Measurements from ENCODE around the gene TCF21. TPM values are rescaled to one million over a fixed set of nuclear protein-coding genes. Genes with fewer than 3 reads are reported as not detected.
"Not testable (repeated sequence)": the region's sequence is repeated elsewhere in the genome, so short reads cannot be mapped to it uniquely, and the experiment has no call there.

Gene TCF21
- total and polyA plus RNA-seq, 12 donors, result 2.3 to 15.1 (median 3.3) TPM

DNA sequence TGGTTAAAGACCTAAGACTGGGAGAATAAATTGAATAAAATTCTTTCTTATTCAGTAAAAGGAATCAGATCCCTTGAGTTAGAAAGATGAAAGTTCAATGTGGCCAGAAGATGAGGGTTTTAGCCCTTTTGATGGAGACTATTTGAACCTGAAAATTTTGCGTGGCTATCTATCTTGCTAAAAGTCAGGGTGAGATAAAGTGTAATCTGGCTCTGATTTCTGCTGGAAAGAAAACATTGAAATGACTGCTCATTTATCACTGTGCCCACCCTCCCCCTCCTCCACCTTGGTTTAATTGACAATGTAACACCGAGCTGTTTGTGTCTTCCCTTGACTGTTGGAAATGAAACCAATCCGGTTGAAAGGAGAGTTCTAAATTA lies 32.9 kb upstream of the TCF21 start:
- Histone ChIP-seq H3K4me1 (replicated peaks in 1 of 2) (no peaks in the 10 kb centered on the region), H3K36me3 (replicated peaks in 1 of 2) (no peaks in the 10 kb centered on the region), H3K27me3 (peaks cover 26% of the 10 kb centered on the region), H3K4me3 (no peak overlapping the region), H3K9me3 (replicated peaks in 1 of 3) (no peaks in the 10 kb centered on the region), H3K27ac (no peak overlapping the region)
- WGBS, 4 donors, result 28 to 43% (median 38%) methylated on average over 3 of the region's 3 CpGs
- no peak for TF ChIP-seq POLR2A (IDR thresholded peaks at IDR 0.05)
- TF ChIP-seq, protein P1, sequence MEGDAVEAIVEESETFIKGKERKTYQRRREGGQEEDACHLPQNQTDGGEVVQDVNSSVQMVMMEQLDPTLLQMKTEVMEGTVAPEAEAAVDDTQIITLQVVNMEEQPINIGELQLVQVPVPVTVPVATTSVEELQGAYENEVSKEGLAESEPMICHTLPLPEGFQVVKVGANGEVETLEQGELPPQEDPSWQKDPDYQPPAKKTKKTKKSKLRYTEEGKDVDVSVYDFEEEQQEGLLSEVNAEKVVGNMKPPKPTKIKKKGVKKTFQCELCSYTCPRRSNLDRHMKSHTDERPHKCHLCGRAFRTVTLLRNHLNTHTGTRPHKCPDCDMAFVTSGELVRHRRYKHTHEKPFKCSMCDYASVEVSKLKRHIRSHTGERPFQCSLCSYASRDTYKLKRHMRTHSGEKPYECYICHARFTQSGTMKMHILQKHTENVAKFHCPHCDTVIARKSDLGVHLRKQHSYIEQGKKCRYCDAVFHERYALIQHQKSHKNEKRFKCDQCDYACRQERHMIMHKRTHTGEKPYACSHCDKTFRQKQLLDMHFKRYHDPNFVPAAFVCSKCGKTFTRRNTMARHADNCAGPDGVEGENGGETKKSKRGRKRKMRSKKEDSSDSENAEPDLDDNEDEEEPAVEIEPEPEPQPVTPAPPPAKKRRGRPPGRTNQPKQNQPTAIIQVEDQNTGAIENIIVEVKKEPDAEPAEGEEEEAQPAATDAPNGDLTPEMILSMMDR (IDR thresholded peaks at IDR 0.05), result no peak
- no peak for DNase-seq
- intact Hi-C loops (cut with DNase I), result no loop called here

DNA sequence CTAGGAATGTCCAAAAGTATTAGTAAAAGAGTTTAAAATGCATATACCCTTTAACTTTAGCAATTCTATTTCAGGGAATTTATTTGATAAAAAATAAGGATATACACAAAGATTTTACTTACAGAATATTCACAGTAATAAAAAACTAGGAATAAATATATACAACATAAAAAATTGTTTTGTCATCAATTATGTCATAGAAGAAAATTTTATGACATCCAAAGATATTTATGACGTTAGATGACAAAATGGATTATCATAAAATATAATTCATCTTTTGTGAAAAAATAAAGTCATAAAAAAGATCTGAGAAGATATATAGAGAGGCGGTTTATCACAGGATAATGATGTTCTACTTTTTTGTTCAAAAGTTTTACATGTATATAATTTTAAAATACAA lies 32.0 kb upstream of the TCF21 start:
- Histone ChIP-seq H3K27me3 (peaks cover 26% of the 10 kb centered on the region), H3K36me3 (replicated peaks in 1 of 2) (no peaks in the 10 kb centered on the region), H3K4me1 (replicated peaks in 1 of 2) (no peaks in the 10 kb centered on the region), H3K27ac (no peak overlapping the region), H3K4me3 (no peak overlapping the region), H3K9me3 (replicated peaks in 1 of 3) (no peaks in the 10 kb centered on the region)
- TF ChIP-seq POLR2A (IDR thresholded peaks at IDR 0.05), result no peak
- TF ChIP-seq, protein P1 (IDR thresholded peaks at IDR 0.05), result no peak
- intact Hi-C loops (cut with DNase I), result no loop called here
- DNase-seq, result no peak
- WGBS, 4 donors, result 78 to 81% (median 78%) methylated on average over 2 of the region's 2 CpGs

DNA sequence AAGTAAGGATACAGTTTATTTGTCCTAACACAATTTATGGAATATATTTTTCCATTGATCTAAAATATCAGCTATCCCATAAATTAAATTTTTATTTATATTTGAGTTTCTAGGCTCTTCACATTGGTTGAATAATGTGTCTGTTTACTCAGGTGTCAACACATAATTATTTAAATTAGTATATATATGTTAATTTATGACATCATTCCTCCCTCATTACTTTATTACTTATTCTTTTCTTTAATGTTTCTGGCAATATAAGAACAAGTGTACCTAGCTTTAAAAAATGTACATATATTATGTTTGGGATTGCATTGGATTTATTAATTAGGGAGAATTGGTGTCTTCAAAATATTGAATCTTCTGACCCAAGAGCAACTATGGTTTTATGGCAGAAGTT lies 31.2 kb upstream of the TCF21 start:
- intact Hi-C loops (cut with DNase I), result no loop called here
- Histone ChIP-seq H3K27me3 (peaks cover 26% of the 10 kb centered on the region), H3K4me1 (replicated peaks in 1 of 2) (no peaks in the 10 kb centered on the region), H3K4me3 (no peak overlapping the region), H3K27ac (no peak overlapping the region), H3K36me3 (replicated peaks in 1 of 2) (no peaks in the 10 kb centered on the region), H3K9me3 (replicated peaks in 1 of 3) (peaks cover 0 to 3% (median 0%) of the 10 kb centered on the region in 3 donors)
- TF ChIP-seq POLR2A (IDR thresholded peaks at IDR 0.05), result no peak
- TF ChIP-seq, protein P1 (IDR thresholded peaks at IDR 0.05), result no peak
- DNase-seq, result no peak

DNA sequence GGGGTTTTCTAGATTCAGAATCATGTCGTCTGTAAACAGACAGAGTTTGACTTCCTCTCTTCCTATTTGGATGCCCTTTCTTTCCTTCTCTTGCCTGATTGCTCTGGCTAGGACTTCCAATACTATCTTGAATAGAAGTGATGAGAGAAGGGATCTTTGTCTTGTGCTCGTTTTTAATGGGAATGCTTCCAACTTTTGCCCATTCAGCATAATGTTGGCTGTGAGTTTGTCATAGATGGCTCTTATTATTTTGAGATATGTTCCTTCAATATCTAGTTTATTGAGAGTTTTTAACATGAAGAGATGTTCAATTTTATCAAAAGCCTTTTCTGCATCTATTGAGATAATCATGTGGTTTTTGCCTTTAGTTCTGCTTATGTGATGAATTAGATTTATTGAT lies 27.6 kb upstream of the TCF21 start:
- H3K4me1 ChIP-seq (replicated peaks in 1 of 2); H3K9me3 ChIP-seq (replicated peaks in 1 of 3); H3K36me3 ChIP-seq (replicated peaks in 1 of 2); H3K4me3 ChIP-seq; H3K27me3 ChIP-seq; DNase-seq; H3K27ac ChIP-seq; intact Hi-C loops (cut with DNase I): not testable (repeated sequence)
- 54 to 64% (median 58%) methylated on average over 2 of the region's 2 CpGs for WGBS, 4 donors

DNA sequence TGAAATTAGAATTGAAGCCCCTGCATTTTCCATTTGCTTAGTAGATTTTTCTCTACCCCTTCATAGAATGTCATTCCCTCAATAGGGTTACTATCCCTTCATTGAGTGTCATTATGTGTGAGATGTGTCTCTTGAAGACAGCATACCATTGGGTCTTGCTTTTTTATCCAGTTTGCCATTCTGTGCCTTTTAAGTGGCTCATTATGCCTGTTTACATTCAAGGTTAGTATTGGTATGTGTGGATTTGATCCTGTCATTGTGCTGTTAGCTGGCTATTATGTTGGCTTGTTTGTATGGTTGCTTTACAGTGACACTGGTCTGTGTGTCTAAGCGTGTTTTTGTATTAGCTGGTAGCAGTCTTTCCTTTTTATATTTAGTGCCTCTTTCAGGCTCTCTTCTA lies 25.7 kb upstream of the TCF21 start:
- DNase-seq, result no peak
- H3K9me3 ChIP-seq (replicated peaks in 1 of 3), result peaks cover 0 to 8% (median 5%) of the 10 kb centered on the region in 3 donors
- intact Hi-C loops (cut with DNase I), result no loop called here
- no peaks in the 10 kb centered on the region for H3K4me1 ChIP-seq (replicated peaks in 1 of 2)
- H3K4me3 ChIP-seq, result no peak overlapping the region
- WGBS, 4 donors, result 71 to 86% (median 78%) methylated on average over 1 of the region's 1 CpG
- no peak overlapping the region for H3K27ac ChIP-seq
- no peak for TF ChIP-seq POLR2A (IDR thresholded peaks at IDR 0.05)
- TF ChIP-seq, protein P1 (IDR thresholded peaks at IDR 0.05), result no peak
- H3K36me3 ChIP-seq (replicated peaks in 1 of 2), result no peaks in the 10 kb centered on the region
- no peaks in the 10 kb centered on the region for H3K27me3 ChIP-seq

Measured in adrenal gland (tissue), 12 donors.